GM10248 (cell line): Measurements from ENCODE around the gene STK24.

ENCODE experiments used
- CTCF ChIA-PET: fragments of 300-600 bp; sonication (Branson Sonifier 250); formaldehyde crosslinking; extraction: SDS; loops from one replicate; lab custom pipeline; 2021; ENCODE audit warnings: antibody characterized with exemption; lab: Yijun Ruan, JAX
- POLR2A ChIA-PET: fragments of 350-650 bp; sonication (Branson Sonifier 250); formaldehyde crosslinking; extraction: SDS; loops from one replicate; lab custom pipeline; 2020; ENCODE audit warnings: antibody characterized with exemption; lab: Yijun Ruan, JAX
- DNase-seq: peaks from one replicate; pipeline ENCODE4 v3.0.0; 2012; ENCODE audit errors: extremely low spot score
- TF ChIP-seq, protein P1 (sequence below): IDR thresholded peaks from 2 replicates; pipeline ENCODE4 v1.5.1; 2012; ENCODE audit warnings: mild to moderate bottlenecking, low read depth; ENCODE audit errors: extremely low read depth, missing control alignments, control extremely low read depth

The STK24 gene

DNA sequence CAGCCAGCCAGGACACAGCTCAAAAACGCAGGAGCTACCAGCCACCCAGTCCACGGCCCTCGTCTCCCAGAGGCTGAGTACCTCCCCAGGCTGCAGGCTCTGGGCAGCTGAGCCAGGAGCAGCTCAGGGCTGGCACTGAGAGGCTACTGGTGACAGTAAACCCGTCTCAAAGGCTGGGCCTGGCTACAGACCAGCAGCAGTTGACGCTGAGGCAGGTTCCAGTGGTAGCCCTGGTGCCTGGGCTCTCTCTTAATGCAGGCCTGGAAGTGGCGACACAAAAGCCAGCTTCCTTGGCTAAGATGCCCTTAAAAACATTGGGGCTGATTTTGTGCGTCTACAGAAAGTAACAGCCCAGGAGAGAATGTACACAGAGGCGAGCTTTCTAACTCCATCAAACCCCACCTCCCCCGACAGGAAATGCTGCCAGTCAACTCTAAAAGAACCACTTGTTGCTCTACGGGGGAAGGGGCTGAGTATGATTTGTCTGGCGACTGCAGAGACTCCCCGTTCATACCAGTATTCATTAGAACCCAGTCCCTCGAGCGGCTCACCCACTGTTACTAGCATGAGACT, 126.3 kb downstream of the STK24 start:
- TF ChIP-seq, protein P1, sequence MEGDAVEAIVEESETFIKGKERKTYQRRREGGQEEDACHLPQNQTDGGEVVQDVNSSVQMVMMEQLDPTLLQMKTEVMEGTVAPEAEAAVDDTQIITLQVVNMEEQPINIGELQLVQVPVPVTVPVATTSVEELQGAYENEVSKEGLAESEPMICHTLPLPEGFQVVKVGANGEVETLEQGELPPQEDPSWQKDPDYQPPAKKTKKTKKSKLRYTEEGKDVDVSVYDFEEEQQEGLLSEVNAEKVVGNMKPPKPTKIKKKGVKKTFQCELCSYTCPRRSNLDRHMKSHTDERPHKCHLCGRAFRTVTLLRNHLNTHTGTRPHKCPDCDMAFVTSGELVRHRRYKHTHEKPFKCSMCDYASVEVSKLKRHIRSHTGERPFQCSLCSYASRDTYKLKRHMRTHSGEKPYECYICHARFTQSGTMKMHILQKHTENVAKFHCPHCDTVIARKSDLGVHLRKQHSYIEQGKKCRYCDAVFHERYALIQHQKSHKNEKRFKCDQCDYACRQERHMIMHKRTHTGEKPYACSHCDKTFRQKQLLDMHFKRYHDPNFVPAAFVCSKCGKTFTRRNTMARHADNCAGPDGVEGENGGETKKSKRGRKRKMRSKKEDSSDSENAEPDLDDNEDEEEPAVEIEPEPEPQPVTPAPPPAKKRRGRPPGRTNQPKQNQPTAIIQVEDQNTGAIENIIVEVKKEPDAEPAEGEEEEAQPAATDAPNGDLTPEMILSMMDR = no peak
- CTCF ChIA-PET = interaction anchor here (1.1 to 3.9 kb wide), 3 partner anchors 13 to 223 kb away, joined by 3 to 23 read pairs (median 16); no protein-coding TSS in a partner anchor
- POLR2A ChIA-PET = no interaction called here
- DNase-seq = no peak

DNA sequence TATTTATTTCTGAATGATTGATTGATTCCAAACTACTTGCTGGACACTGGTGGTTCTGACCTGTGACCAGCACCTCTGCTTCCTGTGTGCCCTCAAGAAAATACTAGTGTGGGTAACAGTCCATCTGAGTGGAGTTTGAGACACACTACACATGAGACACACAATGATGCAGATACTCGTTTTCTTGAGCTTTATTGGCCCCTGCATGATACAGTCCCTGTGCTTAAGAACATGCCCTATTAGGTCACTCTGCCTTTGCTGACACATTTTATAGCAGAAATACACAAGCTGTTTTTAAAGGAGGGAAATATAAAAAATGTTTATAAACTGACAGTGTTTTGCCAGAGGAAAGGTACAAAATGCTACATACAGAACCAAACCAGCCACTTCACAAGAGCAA, 126.9 kb downstream of the STK24 start:
- POLR2A ChIA-PET = no interaction called here

DNA sequence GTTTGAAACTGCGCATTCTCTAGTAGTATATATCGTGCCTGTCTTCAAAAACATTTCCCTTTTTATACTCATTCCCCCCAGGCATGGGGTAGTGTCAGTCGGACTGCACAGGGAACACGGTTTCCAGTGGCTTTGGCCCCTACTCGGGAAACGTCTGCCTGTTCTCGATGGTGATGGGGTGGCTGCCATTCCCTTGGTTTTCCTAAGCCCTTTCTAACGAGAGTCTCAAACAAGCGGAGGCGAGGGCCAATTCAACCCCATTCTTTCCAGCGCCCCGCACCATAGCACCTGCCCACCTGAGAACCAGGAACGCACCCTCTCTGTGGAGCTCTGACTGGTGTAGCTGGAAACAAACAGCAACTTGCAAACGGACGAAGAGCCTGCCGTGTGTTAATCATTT, 127.6 kb downstream of the STK24 start:
- CTCF ChIA-PET = interaction anchor here (1.1 to 3.9 kb wide), 3 partner anchors 15 to 225 kb away, joined by 3 to 23 read pairs (median 16); no protein-coding TSS in a partner anchor
- no peak for DNase-seq
- POLR2A ChIA-PET = no interaction called here
- TF ChIP-seq, protein P1 = no peak

More for the DNA sequence above, 126.9 kb downstream of the STK24 start:
- no peak for DNase-seq
- CTCF ChIA-PET = interaction anchor here (1.1 to 3.9 kb wide), 3 partner anchors 14 to 224 kb away, joined by 3 to 23 read pairs (median 16); no protein-coding TSS in a partner anchor
- TF ChIP-seq, protein P1 = no peak

DNA sequence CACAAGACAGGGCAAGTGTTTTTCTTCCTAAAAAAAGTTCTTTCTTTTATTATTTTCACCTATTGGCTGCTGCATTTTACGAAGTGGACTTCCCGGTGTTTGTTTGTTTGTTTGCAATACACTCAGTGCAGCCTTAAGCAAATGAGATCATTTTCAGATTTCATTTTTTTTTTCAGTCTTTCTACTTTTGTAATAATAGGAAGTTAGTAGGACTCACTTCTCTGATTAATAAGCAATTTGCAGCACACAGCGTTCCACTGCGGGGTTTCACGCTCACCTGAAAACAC, 128.3 kb downstream of the STK24 start:
- TF ChIP-seq, protein P1 = no peak
- ChIA-PET POLR2A (no interaction called here), CTCF (interaction anchor here (4.9 to 8.8 kb wide), 2 partner anchors 205 to 224 kb away, joined by 75 to 208 read pairs; no protein-coding TSS in a partner anchor)
- DNase-seq = no peak

DNA sequence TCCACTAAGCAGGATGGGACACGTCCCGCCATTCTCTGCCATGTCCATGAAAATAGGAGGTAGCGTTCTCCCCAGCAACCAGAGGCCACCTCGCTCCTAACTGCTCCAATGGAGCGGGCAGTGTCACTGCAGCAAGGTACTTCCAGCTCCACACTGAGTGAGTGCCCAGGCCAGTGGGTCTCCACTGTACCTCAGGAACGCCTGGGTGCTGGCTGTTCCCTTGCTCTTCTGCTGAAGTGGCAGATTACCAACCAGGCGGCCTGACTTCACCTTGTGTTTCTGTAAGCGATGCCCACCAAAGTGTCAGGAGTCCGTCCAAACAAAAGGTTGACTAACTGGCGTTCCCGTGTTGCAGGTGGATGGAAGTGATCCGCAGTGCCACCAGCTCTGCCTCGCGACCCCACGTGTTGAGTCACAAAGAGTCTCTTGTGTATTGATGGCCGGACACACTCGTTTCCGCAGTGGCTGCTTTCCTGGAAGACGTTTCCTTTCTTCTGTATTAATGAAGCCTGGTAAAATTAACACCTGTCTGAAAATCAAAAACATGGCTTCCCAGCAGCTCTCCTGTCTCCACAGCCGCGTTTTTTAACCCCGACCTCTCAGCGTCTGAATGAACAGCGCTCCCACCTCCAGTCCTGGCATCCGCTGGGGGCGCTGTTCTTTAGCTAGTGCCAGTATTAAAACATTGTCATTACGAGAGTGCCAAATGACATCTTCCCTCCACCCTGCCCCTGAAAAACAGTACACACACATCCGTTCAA, 128.8 kb downstream of the STK24 start:
- TF ChIP-seq, protein P1 = no peak
- ChIA-PET POLR2A (no interaction called here), CTCF (interaction anchor here (0.7 to 8.8 kb wide), 6 partner anchors 8 to 592 kb away, joined by 3 to 208 read pairs (median 24); no protein-coding TSS in a partner anchor)
- DNase-seq = no peak

DNA sequence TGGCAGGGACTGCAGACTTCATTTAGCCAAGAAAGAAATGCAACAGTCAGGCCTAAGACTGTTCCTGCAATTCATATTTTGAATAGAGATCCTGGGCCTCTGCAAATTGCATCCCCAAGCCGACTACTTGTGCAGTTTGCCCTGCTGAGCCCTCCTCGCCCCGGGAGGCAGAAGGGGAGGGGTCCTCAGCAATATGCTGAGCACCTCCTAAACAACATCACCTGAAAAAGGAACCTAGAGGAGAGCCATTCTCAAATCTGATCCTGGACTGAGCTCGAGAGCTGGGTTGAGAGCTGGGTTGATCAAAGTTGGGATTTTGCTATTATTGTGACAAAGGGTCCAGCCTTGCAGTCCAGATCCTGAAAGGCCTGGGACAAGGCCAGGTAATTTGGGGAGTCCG, 129.8 kb downstream of the STK24 start:
- TF ChIP-seq, protein P1 = no peak
- ChIA-PET POLR2A (no interaction called here), CTCF (interaction anchor here (0.7 to 8.8 kb wide), 8 partner anchors 9 to 591 kb away, joined by 3 to 208 read pairs (median 15); no protein-coding TSS in a partner anchor)
- DNase-seq = no peak
